NT2/D1 (cell line): ENCODE measurements around the gene FSHR.

Source experiments
- YY1 ChIP-seq: IDR thresholded peaks from 2 replicates; pipeline ENCODE4 v1.6.1; 2011; ENCODE audit not compliant: insufficient read length, insufficient read depth
- ZNF274 ChIP-seq: IDR thresholded peaks from 2 replicates; pipeline ENCODE4 v1.6.1; 2011; ENCODE audit warnings: mild to moderate bottlenecking, low read depth, low read length

- TF ChIP-seq ZNF274 (no peak), YY1 (no peak)
Measured at GRCh38 chr2:49069829-49070228, 84.5 kb downstream of the FSHR start.
